PC-3 (cell line): ENCODE measurements around the gene BAIAP2L1.

Experiments used
- EZH2 ChIP-seq: fragments of 300-600 bp; sonication (generic); IDR thresholded peaks from one replicate; pipeline ENCODE4 v1.6.1; 2017; ENCODE audit warnings: antibody characterized with exemption, mild to moderate bottlenecking, low read length; ENCODE audit not compliant: unreplicated experiment
- EZH2phosphoT487 ChIP-seq: fragments of 300-600 bp; sonication (generic); IDR thresholded peaks from 2 replicates; pipeline ENCODE4 v1.6.1; 2018; ENCODE audit warnings: mild to moderate bottlenecking, antibody characterized with exemption, low read length, borderline replicate concordance
- TF ChIP-seq, protein P1 (sequence below): fragments of 300-600 bp; sonication (generic); conservative IDR thresholded peaks from 2 replicates; pipeline ENCODE4 v1.5.1; 2017; ENCODE audit warnings: antibody characterized with exemption, low read depth, mild to moderate bottlenecking, low read length

GRCh38 chr7:98314469-98314868 lies 86.4 kb downstream of the BAIAP2L1 start:
- TF ChIP-seq EZH2, result no peak
- TF ChIP-seq, protein P1, sequence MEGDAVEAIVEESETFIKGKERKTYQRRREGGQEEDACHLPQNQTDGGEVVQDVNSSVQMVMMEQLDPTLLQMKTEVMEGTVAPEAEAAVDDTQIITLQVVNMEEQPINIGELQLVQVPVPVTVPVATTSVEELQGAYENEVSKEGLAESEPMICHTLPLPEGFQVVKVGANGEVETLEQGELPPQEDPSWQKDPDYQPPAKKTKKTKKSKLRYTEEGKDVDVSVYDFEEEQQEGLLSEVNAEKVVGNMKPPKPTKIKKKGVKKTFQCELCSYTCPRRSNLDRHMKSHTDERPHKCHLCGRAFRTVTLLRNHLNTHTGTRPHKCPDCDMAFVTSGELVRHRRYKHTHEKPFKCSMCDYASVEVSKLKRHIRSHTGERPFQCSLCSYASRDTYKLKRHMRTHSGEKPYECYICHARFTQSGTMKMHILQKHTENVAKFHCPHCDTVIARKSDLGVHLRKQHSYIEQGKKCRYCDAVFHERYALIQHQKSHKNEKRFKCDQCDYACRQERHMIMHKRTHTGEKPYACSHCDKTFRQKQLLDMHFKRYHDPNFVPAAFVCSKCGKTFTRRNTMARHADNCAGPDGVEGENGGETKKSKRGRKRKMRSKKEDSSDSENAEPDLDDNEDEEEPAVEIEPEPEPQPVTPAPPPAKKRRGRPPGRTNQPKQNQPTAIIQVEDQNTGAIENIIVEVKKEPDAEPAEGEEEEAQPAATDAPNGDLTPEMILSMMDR, result no peak
- no peak for TF ChIP-seq EZH2phosphoT487
